K562 (cell line): ENCODE measurements around the gene TBC1D1. TPM values are rescaled to one million over a fixed set of nuclear protein-coding genes. Genes with fewer than 3 reads are reported as not detected.

Experiments used
- EHMT2 ChIP-seq: fragments of 450-650 bp; IDR thresholded peaks from 2 replicates; pipeline ENCODE4 v1.6.1; 2018; ENCODE audit warnings: antibody characterized with exemption
- SAP30 ChIP-seq: fragments of 200-600 bp; sonication (generic); IDR thresholded peaks from 2 replicates; pipeline ENCODE4 v1.6.1; 2012; ENCODE audit warnings: borderline replicate concordance, low read depth, mild to moderate bottlenecking, moderate library complexity, low read length, control low read depth, inconsistent platforms; ENCODE audit not compliant: insufficient read depth, poor library complexity, severe bottlenecking
- SOX6 ChIP-seq: fragments of 450-650 bp; IDR thresholded peaks from 2 replicates; pipeline ENCODE4 v1.6.1; 2014; ENCODE audit warnings: mild to moderate bottlenecking
- ZBTB1 ChIP-seq: sonication (generic); formaldehyde crosslinking; IDR thresholded peaks from 2 replicates; pipeline ENCODE4 v1.8.1; 2023; ENCODE audit warnings: missing genetic modification reagents, low read depth, mild to moderate bottlenecking, borderline replicate concordance
- ZNF232 ChIP-seq: sonication (generic); formaldehyde crosslinking; IDR thresholded peaks from 2 replicates; pipeline ENCODE4 v1.8.0; 2022; ENCODE audit warnings: mild to moderate bottlenecking, missing genetic modification reagents
- polyA plus RNA-seq, 8 experiments: library from polyadenylated mRNA; depleted of rRNA in 4 of 8; stranded (reverse) in 5 of 8; unstranded in 3 of 8; fragments of >200 nt; fragmentation: Nextera tagmentation in 2 of 8; fragmentation: Illumina TruSeq in 1 of 8; extraction: Ambion mirVana in 2 of 8; extraction: Trizol in 1 of 8; gene quantifications; 2 replicates each; pipeline versions ENCODE4 v1.2.1 to v1.2.3, GENCODE V29; 2011 to 2014; ENCODE audit warnings: inconsistent platforms in 1 of 8, missing spikeins in 1 of 8
- total RNA-seq, 7 experiments: library from RNA; depleted of rRNA in 6 of 7; stranded (reverse); fragments of >200 nt in 6 of 7; fragmentation: Illumina TruSeq in 2 of 7; extraction: Trizol in 2 of 7; gene quantifications; 2 replicates each; pipeline versions ENCODE4 v1.2.1 to v1.2.3, GENCODE V29; 2011 to 2021; ENCODE audit warnings: low replicate concordance in 1 of 7
- TF ChIP-seq, protein P1 (sequence below): sonication (generic); formaldehyde crosslinking; IDR thresholded peaks from 2 replicates; pipeline ENCODE4 v1.8.0; 2022; ENCODE audit warnings: mild to moderate bottlenecking, low read depth, missing genetic modification reagents
- TF ChIP-seq, protein P2 (sequence below): sonication (generic); formaldehyde crosslinking; IDR thresholded peaks from 2 replicates; pipeline ENCODE4 v1.8.1; 2023; ENCODE audit warnings: missing genetic modification reagents, mild to moderate bottlenecking, borderline replicate concordance
- TF ChIP-seq, protein P3 (sequence below): fragments of 250-450 bp; sonication (Bioruptor Pico); IDR thresholded peaks from 2 replicates; pipeline ENCODE4 v1.5.0; 2022; ENCODE audit warnings: mild to moderate bottlenecking

Gene TBC1D1
- total and polyA plus RNA-seq, 9 of the 15 experiments (the other 6 are each of a cell fraction or from before 2014, with no cell fraction given) = 0.59 to 14.2 (median 8.8) TPM

DNA sequence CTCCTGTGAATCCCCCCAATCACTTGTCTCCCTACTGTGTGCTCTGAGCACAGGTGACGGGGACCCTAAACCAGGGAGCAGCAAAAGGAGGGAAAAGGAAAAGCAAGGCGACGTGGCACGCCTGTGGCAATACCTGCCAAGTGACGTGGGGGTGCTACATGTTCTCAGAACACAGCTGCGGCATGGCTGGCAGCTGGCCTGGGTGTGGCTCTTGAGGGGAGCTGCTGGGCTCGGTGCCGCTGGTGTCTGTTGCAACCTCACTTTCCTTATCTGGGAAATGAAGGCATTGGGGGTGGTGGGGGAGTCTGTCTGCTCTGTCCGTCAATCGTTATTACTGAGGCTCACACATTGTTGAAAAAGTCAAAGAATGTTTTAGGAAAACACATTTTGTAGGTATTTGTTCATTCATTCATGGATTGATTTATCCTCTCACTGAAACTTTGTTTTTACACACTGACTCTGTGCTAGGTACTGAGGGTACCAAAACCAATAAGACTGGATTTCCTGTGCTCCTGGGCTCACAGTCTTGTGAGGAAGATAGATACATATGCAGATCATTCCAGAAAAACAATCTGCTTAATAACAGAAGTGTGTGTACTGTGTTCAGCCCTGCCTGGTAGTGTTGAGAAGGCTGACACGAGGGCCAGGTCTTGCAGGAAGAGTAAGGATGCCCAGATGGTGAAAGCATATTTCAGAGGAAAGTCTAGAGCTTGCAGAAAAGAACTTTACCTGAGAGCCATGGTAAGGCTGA lies 286.9 kb downstream of the TBC1D1 start (continued):
- TF ChIP-seq ZBTB1 (no peak), SOX6 (no peak), ZNF232 (CRISPR knock-in tag) (no peak), EHMT2 (no peak), SAP30 (no peak)
- TF ChIP-seq, protein P1, sequence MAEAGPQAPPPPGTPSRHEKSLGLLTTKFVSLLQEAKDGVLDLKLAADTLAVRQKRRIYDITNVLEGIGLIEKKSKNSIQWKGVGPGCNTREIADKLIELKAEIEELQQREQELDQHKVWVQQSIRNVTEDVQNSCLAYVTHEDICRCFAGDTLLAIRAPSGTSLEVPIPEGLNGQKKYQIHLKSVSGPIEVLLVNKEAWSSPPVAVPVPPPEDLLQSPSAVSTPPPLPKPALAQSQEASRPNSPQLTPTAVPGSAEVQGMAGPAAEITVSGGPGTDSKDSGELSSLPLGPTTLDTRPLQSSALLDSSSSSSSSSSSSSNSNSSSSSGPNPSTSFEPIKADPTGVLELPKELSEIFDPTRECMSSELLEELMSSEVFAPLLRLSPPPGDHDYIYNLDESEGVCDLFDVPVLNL (CRISPR knock-in tag) = no peak
- TF ChIP-seq, protein P2, sequence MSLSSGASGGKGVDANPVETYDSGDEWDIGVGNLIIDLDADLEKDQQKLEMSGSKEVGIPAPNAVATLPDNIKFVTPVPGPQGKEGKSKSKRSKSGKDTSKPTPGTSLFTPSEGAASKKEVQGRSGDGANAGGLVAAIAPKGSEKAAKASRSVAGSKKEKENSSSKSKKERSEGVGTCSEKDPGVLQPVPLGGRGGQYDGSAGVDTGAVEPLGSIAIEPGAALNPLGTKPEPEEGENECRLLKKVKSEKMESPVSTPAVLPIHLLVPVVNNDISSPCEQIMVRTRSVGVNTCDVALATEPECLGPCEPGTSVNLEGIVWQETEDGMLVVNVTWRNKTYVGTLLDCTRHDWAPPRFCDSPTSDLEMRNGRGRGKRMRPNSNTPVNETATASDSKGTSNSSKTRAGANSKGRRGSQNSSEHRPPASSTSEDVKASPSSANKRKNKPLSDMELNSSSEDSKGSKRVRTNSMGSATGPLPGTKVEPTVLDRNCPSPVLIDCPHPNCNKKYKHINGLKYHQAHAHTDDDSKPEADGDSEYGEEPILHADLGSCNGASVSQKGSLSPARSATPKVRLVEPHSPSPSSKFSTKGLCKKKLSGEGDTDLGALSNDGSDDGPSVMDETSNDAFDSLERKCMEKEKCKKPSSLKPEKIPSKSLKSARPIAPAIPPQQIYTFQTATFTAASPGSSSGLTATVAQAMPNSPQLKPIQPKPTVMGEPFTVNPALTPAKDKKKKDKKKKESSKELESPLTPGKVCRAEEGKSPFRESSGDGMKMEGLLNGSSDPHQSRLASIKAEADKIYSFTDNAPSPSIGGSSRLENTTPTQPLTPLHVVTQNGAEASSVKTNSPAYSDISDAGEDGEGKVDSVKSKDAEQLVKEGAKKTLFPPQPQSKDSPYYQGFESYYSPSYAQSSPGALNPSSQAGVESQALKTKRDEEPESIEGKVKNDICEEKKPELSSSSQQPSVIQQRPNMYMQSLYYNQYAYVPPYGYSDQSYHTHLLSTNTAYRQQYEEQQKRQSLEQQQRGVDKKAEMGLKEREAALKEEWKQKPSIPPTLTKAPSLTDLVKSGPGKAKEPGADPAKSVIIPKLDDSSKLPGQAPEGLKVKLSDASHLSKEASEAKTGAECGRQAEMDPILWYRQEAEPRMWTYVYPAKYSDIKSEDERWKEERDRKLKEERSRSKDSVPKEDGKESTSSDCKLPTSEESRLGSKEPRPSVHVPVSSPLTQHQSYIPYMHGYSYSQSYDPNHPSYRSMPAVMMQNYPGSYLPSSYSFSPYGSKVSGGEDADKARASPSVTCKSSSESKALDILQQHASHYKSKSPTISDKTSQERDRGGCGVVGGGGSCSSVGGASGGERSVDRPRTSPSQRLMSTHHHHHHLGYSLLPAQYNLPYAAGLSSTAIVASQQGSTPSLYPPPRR (CRISPR knock-in tag) = no peak
- TF ChIP-seq, protein P3, sequence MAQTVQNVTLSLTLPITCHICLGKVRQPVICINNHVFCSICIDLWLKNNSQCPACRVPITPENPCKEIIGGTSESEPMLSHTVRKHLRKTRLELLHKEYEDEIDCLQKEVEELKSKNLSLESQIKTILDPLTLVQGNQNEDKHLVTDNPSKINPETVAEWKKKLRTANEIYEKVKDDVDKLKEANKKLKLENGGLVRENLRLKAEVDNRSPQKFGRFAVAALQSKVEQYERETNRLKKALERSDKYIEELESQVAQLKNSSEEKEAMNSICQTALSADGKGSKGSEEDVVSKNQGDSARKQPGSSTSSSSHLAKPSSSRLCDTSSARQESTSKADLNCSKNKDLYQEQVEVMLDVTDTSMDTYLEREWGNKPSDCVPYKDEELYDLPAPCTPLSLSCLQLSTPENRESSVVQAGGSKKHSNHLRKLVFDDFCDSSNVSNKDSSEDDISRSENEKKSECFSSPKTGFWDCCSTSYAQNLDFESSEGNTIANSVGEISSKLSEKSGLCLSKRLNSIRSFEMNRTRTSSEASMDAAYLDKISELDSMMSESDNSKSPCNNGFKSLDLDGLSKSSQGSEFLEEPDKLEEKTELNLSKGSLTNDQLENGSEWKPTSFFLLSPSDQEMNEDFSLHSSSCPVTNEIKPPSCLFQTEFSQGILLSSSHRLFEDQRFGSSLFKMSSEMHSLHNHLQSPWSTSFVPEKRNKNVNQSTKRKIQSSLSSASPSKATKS (CRISPR knock-in tag) = no peak
